Fibroblast of skin of scalp (primary cell): ENCODE data around the gene TMEM185B.
"Not testable (repeated sequence)": the region's sequence is repeated elsewhere in the genome, so short reads cannot be mapped to it uniquely, and the experiment has no call there.

Experiments used
- DNase-seq: peaks from one replicate; pipeline ENCODE4 v3.0.0-alpha.2; 2013

The TMEM185B gene

DNA sequence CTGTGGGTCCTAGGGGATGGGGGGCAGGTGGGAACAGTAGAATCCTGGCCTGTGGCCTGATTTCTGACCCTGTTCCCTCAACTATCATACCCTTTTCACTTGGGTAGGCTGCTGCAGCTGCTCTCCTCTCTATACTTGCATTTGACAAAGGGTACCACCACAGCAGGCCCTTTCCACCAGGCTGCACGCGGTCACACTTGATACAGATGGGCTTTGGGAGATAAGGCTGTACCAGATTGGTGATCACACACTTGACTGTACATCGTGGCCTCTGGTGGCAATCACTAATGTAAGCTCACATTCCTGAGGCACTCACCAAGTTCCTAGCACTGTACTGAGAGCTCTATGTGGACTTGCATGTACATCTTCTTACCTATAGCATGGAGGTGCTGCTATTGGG lies 27.9 kb upstream of the TMEM185B start:
- no peak for DNase-seq

DNA sequence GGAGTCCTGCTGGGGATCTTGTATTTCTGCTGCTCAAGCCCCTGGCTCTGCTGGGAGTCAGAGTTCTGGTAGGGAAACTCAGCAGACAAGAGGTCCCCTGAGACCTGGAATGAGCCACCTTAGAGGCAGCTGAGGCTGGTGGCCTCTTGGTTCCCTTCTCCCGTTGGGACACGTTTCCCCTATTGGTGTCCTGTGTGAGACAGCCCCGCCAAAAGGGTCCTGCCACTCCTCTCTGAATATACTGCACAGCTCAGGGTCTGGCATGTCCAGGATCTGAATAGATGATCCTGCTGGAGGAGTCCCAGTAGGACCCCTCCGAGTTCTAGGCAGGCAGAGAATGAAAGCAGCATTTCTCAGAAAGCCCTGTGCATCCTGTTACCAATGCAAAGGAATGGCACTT lies 27.4 kb upstream of the TMEM185B start:
- no peak for DNase-seq

DNA sequence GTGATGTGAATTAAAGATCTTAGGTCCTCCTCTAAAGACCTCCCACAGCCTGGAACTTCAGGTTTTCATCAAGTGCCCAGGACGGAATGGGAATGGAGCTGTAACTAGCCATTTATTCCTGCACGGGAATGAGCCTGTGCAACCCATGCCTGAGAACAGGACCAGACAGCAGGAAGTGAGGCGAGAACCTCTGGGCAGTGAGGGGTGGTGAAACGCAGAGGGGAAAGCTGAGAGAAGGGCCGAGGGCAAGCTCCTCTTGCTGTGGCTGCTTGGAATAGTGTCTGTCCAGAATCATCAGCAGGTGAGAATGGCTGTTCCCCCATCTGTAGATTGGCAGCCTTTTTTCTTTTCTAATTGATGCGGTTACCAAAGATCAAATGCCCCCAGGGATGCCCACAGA lies 24.7 kb upstream of the TMEM185B start:
- no peak for DNase-seq

DNA sequence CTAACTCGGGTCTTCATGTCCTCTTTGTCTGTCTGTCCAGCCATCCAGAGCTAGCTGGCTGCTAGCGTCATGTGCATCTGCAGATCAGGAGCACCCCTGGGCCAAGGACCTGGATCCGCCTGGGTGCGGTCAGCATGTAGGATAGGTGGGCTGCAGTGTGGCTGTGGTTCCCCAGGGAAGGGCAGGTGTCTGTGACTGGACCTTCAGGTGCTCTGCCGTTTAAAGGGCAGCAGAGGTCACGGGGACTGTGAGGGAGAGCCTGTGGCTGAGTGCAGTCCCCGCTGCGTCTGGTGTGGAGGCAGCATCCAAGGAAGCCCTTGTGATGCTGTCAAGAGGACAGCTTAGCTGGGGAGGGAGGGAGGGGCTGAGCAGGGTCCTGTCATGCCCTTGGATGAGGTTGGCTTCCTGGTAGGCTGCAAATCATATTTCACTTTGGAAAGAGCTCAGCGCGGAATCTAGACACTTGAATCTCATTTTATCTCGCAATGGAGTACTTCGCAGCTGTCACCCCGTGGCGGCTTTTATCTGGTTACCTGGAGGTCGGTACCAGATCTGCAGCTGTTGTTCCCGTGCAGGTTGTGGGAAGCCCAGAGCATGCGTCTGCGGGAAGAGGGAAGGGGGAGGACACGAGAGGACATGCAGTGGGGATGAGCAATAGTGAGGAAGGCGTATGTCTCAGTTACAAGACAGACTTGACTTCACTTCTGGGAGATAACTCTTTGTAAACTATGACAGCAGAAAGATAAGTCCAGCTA lies 23.5 kb upstream of the TMEM185B start:
- no peak for DNase-seq

DNA sequence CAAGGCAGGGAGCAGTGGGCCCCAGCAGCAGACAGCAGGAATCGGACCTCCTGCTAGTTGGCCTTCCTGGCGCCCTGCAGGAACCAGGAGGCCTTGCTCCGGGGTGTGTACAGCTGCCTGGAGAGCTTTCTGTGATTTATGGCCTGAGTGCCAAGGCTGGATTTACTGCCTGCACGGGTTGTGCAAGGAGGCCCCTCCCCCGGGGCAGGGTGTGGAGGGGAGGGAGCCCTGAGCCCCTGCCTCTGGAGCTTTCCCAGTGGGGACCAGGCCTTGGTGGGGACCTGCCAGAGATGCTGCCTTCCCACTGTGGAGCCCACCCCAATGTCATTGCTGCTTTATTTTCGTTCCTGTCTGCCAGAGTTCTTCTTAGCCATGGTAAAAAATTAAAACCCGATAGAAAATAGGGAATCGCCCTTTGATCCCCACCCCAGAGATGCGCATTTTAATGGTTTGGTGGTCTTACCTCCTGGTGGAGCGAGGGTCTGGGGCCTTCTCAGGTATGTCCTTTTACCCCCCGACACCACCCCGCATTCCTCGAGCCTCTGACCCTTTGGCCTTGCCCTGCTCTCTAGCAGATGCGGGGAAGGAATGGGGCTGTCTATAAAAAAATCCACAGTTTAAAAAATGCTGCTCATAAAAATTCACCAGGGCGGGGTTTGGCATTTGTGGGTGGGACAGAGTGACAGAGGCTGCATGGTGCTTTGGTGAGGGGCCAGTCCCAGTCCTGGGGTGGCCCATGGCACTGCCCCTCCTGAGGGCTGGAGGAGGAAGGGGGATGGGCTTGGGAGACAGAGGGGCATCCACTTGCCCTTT lies 22.5 kb upstream of the TMEM185B start:
- DNase-seq, result no peak

DNA sequence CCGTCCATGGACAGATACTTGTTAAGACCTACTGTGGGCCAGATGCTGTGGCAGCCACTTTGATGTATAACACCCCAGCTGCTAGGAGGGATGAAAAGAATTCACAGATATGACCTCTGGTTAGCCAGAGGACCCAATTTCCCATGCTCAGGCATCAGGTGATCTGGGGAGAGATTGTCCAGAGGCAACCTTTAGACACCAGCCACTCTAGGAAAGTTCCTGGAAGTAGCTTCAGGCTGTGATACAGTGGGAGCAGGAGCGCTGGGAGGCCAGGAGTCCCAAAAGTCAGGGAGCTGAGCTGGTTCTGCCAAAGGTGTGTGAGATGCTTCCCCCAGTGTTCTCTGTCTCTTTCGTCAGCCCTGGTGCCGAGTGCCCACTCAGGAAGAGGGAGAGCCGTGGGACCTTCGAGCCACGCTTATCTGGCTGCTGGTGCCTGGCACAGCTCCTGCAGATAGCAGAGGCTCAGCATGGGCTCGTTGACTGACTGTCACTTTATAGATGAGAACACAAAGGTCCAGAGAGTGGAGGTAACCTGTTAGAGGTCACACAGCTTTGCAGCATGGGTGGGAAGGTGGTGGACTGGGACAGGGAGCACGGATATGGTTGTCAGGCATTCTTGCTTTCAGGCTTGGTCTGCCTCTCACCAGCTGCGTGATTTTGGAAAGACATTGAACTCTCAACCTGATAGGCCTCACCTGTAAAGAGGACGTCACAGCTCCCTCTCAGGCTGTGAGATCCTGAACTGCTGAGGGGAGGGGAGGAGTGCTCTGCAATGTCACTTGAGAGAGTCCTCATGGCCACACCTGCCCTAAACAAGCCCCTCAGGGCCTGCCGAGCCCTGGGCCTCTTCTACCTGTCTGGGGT lies 21.7 kb upstream of the TMEM185B start:
- DNase-seq, result no peak

DNA sequence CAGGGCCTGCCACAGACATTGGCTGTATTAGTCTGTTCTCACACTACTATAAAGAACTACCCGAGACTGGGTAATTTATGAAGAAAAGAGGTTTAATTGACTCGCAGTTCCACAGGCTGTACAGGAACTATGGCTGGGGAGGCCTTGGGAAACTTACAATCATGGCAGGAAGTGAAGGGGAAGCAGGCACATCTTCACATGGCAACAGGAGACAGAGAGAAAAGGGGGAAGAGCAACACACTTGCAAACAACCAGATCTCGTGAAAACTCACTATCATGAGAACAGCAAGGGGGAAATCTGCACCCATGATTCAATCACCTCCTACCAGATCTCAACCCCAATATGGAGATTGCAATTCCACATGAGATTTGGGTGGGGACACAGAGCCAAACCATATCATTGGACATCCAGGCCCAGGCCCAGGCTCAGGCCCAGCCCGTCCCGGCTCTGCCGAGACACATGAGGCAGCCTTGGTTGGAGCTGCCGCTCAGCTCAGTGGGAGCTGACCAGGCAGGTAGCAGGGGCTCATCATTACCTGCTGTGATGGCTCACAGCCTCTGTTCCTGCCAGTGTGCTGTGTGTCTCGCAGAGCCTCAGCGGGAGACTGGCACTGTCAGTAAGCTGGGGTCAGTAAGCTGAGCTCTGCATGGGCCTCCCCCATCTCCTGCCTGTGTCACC lies 20.8 kb upstream of the TMEM185B start:
- DNase-seq, result no peak

DNA sequence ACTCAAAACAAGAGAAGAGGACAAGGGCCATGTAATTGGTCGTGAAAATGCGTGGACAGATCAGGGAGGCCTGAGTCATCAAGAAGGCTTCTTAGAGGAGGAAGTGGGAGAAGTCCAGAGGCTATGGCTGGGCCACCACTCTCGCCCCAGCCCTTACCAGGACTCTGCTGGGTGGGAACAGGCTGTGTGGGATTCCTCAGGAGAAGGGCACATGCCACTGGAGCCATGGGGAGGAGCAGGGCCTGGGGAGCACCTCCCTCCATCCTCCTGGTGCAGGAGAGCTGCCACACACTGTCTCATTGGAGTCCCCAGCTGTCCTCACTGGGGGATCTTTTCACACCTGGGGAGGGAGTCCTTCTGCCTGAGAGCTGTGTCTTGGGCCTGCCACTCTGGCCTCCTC lies 20.0 kb upstream of the TMEM185B start:
- DNase-seq, result peak; percentile 30

DNA sequence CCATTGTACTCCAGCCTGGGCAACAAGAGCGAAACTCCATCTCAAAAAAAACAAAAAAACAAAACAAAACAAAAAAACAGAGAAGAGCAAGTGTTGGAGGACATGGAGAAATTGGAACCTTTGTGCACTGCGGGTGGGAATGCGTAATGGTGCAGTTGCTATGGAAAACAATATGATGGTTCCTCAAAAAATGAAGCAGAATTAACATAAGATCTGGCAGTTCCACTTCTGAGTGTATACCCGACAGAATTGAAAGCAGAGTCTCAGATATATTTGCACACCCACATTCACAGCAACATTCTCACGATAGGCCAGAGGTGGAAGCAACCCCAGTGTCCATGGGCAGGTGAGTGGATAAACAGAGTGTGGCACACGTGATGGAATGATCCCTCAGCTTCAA lies 18.5 kb upstream of the TMEM185B start:
- DNase-seq, result no peak

DNA sequence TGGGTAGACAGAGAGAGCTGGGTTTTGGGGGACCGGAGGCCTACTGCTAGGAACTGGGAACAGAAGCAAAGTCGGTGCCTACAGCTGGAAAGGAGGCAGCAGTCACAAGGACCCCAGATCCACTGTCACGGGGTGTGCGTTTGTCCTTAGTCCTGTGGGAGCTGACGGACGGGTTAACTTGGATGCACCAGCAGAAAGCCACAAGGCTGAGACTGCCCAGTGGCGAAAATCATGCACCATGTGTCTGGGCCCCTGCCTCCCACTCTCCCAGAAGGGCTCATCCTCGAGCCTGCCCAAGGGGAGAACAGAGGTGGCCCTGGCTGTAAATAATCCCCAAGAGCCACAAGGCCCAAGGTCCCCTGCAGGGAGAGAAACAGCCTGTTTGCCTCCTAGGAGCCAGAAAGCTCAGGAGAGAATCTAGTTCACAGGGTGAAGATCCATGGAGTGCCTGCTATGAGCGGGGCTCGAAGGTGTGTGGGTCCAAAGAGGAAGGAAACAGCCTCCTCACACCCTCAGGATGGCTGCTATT lies 17.8 kb upstream of the TMEM185B start:
- DNase-seq, result no peak

DNA sequence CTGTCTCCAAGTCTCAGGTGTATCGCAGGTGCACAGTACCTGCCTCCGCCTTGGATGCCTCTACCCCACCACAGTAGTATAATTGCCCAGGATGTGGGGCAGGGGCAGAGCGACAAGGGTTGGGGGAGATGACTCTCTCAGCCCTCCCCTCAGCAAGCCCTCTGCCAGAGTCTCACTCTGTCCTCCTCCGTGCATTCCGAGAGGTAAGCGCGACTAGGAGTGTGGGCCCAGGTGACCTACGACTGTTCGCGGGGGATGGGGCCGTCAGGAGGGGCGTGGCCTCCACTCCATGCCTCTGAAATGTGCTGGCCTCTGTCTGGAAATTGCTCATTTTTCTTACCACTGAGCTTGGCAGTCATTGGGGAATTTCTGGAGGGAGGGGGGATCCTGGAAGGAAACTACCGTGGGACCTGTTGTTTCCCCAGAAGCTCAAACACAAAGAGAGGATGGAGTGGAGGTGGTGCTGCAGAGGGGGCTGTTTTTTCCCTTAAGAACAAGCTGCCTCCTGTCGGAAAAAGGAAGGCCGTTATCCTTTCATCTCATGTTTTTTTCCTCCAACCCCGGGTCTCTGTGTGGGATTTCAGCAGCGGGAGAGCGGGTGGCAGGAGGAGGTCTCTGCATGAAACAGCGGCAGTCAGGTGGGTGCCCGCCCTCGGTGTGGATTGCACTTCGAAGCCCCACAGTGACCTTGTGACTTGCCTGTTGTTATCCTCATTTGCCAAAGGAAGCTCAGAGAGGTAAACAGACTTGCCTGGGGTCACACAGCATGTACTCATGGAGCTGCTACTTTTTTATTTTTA lies 16.5 kb upstream of the TMEM185B start:
- DNase-seq, result peak; percentile 78

DNA sequence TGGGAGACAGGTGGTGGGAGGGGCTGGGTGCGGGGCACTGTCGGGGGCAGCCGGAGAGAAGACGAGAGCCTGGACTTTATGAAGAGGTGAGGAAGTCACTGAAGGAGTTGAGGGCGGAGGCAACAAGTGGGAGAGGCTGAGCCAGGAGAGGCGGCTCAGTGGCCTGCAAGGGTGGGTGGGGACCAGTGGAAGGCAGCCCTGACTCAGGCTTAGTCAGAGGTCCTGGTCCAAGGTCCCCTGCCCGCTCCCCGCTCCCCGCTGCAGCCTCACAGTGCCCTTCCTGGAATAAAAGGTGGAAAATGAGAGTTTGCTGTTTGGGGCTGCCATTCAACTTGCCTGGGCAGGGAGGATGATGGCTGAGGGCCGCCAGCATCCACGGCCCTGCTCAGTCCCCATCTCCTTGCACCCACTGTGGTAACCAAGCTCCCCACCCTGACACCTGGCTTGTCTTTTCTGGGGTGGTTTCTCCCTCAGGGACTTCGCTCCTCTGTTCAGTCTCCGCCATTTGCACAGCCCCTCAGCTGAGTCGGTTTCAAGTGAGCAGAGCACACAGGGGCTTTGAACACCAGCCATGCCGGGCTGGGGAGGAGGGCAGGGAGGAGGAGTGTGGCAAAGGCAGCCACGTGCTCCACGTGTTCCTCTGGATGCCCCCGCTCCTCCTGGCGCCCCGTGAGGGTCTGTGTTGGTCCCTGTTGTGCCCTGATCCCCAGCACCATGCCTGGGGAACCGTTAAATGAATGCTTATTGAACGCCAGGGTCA lies 15.7 kb upstream of the TMEM185B start:
- DNase-seq, result peak; percentile 51

DNA sequence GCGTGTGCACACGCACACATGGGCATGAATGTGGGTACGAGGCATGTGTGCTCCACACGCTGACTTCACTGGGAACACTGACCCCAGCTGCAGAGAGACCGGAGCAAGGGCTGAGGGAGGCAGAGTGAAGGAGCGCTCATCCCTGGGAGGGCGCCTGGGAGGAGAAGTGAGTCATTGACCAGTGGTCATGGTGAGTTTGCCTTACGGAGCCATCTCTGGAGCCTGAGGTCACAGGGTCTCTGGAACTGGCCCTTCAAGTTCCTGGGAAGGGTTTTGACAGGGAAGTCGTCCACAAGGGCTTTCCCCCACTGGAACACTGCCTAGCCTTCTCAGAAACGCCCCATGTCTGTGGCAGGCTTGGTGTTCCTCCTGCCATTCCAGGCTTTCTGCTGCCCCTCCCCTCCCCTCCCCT lies 14.3 kb upstream of the TMEM185B start:
- peak; percentile 45 for DNase-seq

DNA sequence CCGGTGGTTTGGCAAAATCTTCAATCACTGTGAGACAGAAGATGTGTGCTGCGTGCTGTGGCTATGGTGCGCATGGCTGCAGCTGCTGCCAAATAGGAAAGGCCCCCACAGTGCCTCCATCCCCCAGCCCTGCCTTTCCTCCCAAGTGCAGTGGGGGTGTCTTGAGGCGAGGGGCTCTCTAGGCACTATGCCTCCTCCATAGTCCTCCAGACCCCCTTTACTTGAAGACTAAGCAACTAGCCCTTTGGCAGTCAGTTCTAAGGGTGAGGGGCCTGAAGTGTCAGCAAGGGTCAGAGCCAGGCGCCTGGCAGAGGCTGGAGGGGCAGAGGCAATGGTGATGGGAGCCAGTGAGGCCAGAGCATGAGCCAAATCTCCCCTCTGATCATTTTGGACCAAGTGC lies 13.6 kb upstream of the TMEM185B start:
- no peak for DNase-seq

DNA sequence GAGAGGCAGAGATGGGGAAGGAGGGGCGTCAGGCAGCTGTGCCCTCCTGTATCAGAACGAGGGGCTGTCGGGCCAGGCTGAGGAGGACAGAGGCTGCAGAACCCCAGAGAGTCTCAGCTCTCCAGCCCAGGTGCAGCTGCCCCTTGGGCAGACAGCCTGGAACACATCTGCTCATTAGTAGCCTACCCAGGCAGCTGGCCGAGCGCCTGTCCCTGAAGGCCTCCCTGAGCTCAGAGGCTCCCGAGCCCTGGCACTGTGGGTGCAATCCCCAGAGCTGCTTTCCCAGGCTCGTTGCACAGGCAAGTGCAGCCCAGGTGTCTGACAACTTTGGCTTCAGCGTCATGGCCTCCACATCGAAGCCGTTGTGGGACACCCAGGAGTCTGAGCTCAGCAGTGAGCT lies 13.1 kb upstream of the TMEM185B start:
- DNase-seq, result no peak

DNA sequence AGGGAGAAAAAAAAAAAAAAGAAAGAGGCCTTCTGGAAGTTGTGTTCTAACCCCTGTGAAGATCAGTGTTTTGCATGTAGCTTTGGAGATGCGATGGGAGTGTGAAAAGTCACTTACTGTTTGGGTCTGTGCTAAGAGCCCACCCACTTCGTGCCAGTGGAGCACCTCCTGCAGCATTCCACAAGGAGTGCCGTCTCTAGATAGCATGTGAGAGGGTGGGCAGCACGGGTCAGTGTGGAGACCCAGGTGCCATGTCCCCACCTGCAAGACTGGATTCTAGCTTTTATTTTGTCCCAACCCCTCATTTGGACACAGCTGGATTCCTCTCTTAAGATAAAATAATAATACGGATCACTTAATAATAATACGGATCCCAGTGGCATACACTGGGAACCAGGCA lies 12.5 kb upstream of the TMEM185B start:
- DNase-seq, result no peak

DNA sequence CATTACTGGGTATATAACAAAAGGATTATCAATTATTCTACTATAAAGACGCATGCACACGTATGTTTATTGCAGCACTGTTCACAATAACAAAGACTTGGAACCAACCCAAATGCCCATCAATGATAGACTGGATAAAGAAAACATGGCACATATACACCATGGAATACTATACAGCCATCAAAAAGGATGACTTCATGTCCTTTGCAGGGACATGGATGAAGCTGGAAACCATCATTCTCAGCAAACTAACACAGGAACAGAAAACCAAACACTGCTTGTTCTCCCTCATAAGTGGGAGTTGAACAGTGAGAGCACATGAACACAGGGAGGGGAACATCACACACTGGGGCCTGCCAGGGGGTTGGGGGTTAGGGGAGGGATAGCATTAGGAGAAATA lies 12.0 kb upstream of the TMEM185B start:
- DNase-seq, result not testable (repeated sequence)

DNA sequence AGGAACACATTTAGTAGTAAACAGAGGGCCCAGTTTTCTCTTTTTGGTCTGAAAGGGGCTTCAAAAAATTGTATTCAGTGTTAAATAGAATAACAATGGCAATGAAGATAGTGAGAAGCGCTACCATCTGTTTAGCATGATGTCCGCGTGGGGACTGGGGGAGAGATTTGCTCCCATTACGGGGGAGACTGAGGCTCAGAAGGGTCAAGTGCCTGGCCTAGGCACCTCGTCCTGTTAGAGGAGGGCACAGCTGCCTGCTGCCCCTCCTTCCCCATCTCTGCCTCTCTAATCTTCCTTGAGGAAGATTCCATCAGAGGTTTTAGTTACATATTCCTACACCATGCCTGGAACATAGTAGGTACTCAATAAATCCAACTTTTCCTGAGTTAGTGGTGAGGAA lies 10.1 kb upstream of the TMEM185B start:
- no peak for DNase-seq

DNA sequence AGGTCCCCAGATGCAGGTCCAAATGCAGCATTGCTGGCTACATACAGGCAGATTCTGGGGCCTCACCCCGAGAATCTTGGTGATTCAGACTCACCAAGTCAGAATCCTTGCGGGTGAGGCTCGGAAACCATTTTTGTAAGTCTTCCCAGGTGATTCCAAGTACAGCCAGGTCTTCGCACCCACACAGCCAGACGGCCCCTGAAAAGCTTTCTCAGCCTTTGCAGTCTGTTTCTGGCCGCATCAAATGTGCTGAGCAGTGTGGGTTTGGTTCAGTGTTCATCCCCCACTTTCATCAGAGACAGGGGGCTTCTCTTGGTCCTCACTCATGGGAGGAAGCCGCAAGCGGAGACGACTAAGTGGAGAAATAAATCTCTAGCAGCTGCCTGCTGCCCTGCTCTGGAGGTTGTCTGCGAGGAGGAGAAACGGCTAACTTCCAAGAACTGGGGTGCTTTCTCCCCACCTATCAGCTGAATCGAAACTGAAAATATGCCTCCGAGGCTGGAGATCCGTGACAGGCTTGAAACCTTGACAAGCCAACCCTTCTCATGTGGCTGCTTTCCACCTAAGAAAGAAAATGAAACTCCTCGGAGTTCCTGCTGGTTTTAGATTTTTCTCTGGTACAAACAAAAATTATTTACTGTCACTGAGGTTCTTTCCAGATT lies 8.9 kb upstream of the TMEM185B start:
- DNase-seq, result no peak

DNA sequence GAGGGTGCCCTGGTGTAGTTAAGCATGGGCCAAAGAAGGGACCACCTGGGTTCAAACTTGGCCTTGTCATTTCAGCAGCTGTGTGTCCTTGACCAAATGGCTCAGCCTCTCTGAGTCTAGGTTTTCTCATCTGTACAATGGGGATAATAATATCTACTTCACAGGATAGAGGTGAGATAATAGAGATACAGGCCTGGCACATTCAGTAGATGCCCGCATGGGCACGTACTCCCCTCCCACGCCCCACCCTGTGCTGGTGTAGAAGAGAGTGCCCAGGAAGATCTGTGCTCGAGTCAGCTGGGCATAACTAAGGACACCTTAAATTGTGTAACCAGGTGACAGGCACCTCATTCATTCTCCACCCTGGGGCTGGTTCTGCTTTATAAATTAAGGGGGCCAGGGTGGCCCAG lies 8.4 kb upstream of the TMEM185B start:
- DNase-seq, result no peak
